H1 (cell line): ENCODE data around the gene NUP210L. TPM values are rescaled to one million over a fixed set of nuclear protein-coding genes. Genes with fewer than 3 reads are reported as not detected.

Experiments
- CTCF ChIA-PET: fragments of 300-600 bp; sonication (Branson Sonifier 250); formaldehyde crosslinking; loops from one replicate; lab custom pipeline; 2021; ENCODE audit not compliant: partially characterized antibody; lab: Charles Lee
- POLR2A ChIA-PET: fragments of 300-600 bp; sonication (Branson Sonifier 250); formaldehyde crosslinking; loops from one replicate; lab custom pipeline; 2021; ENCODE audit warnings: inconsistent platforms; ENCODE audit not compliant: partially characterized antibody; lab: Charles Lee
- DNase-seq, 2 experiments: peaks; one replicate each; pipeline versions ENCODE4 v3.0.0 to v3.0.0-alpha.2; 2010 to 2022; ENCODE audit warnings: low spot score in 2 of 2, low read depth in 1 of 2, mixed read lengths in 1 of 2
- FAIRE-seq: peaks from 2 replicates; lab custom pipeline; 2011; peaks lifted over from hg19 to GRCh38; lab: Jason Lieb, UNC
- H2AFZ ChIP-seq: 2 replicates; pipeline ENCODE4 v1.8.1; 2012; ENCODE audit warnings: low read length, inconsistent platforms
- H2AK5ac ChIP-seq: 2 replicates; pipeline ENCODE4 v1.6.1; 2013; ENCODE audit warnings: low read depth, low read length
- H2BK120ac ChIP-seq: replicated peaks from 2 replicates; pipeline ENCODE3; 2013; ENCODE audit warnings: low read depth, low read length, inconsistent platforms
- H2BK12ac ChIP-seq: 2 replicates; pipeline ENCODE4 v1.6.1; 2013; ENCODE audit warnings: low read depth, low read length
- H2BK15ac ChIP-seq: 2 replicates; pipeline ENCODE4 v1.6.1; 2013; ENCODE audit warnings: low read length
- H2BK20ac ChIP-seq: 2 replicates; pipeline ENCODE4 v1.6.1; 2013; ENCODE audit warnings: low read length
- H2BK5ac ChIP-seq: 2 replicates; pipeline ENCODE4 v1.6.1; 2013; ENCODE audit warnings: low read depth, low read length
- H3K14ac ChIP-seq: 2 replicates; pipeline ENCODE4 v1.6.1; 2013; ENCODE audit warnings: inconsistent platforms; ENCODE audit not compliant: insufficient read length
- H3K18ac ChIP-seq: 2 replicates; pipeline ENCODE4 v1.6.1; 2013; ENCODE audit warnings: low read length; ENCODE audit errors: extremely low read depth
- H3K23ac ChIP-seq: 2 replicates; pipeline ENCODE4 v1.6.1; 2013; ENCODE audit warnings: inconsistent platforms; ENCODE audit not compliant: insufficient read length
- H3K23me2 ChIP-seq: 2 replicates; pipeline ENCODE4 v1.6.1; 2013; ENCODE audit warnings: low read depth, low read length
- H3K27ac ChIP-seq: 2 replicates; pipeline ENCODE4 v1.6.1; 2011; ENCODE audit warnings: low read depth, low read length, inconsistent platforms
- H3K27me3 ChIP-seq, 4 experiments: replicated peaks in 1 of 4; 1 replicate in 1 of 4; 2 replicates in 3 of 4; pipeline versions ENCODE4 v1.6.1 to v1.8.1; 2011 to 2013; ENCODE audit warnings: low read length in 3 of 4, mild to moderate bottlenecking in 3 of 4, inconsistent platforms in 2 of 4, mixed read lengths in 2 of 4, moderate library complexity in 1 of 4; ENCODE audit not compliant: control insufficient read depth in 3 of 4, insufficient read depth in 3 of 4; ENCODE audit errors: extremely low read depth in 1 of 4
- H3K36me3 ChIP-seq, 4 experiments: 2 replicates each; pipeline versions ENCODE4 v1.6.1 to v1.8.1; 2011 to 2013; ENCODE audit warnings: mild to moderate bottlenecking in 4 of 4, low read length in 3 of 4, moderate library complexity in 2 of 4, control low read depth in 1 of 4, inconsistent platforms in 1 of 4; ENCODE audit not compliant: insufficient read depth in 4 of 4, control insufficient read depth in 2 of 4
- H3K4ac ChIP-seq: replicated peaks from 2 replicates; pipeline ENCODE3; 2013; ENCODE audit warnings: low read length, low read depth, mixed read lengths, inconsistent platforms; ENCODE audit not compliant: insufficient read length
- H3K4me1 ChIP-seq, 4 experiments: replicated peaks in 1 of 4; 1 replicate in 1 of 4; 2 replicates in 3 of 4; pipeline versions ENCODE4 v1.6.1 to v1.8.1; 2011 to 2013; ENCODE audit warnings: low read length in 3 of 4, inconsistent platforms in 2 of 4, mixed read lengths in 1 of 4; ENCODE audit not compliant: insufficient read depth in 4 of 4, control insufficient read depth in 3 of 4
- H3K4me2 ChIP-seq, 2 experiments: 2 replicates each; pipeline versions ENCODE4 v1.6.1 to v1.8.1; 2011 to 2013; ENCODE audit warnings: low read depth in 2 of 2, low read length in 2 of 2, control low read depth in 1 of 2, inconsistent platforms in 1 of 2, mild to moderate bottlenecking in 1 of 2; ENCODE audit not compliant: insufficient read depth in 1 of 2
- H3K4me3 ChIP-seq, 4 experiments: fragments of 200-600, 300-600 bp in 1 of 4; sonication (generic), shearing (Covaris generic), sonication (Bioruptor Twin) in 1 of 4; 2 replicates each; pipeline versions ENCODE4 v1.5.1 to v1.8.1; 2011 to 2016; ENCODE audit warnings: low read length in 4 of 4, low read depth in 3 of 4, control low read depth in 2 of 4, inconsistent platforms in 2 of 4, mild to moderate bottlenecking in 2 of 4, mixed read lengths in 1 of 4, moderate library complexity in 1 of 4; ENCODE audit not compliant: insufficient read depth in 2 of 4; ENCODE audit errors: extremely low read depth in 1 of 4
- H3K56ac ChIP-seq: replicated peaks from 2 replicates; pipeline ENCODE3; 2013; ENCODE audit warnings: low read depth, mild to moderate bottlenecking, mixed read lengths, low read length, inconsistent platforms; ENCODE audit not compliant: insufficient read length
- H3K79me1 ChIP-seq: 2 replicates; pipeline ENCODE4 v1.6.1; 2013; ENCODE audit warnings: low read depth, low read length, control low read depth
- H3K79me2 ChIP-seq, 2 experiments: 2 replicates each; pipeline versions ENCODE4 v1.6.1 to v1.8.1; 2012 to 2013; ENCODE audit warnings: low read length in 2 of 2, mild to moderate bottlenecking in 2 of 2, inconsistent platforms in 1 of 2; ENCODE audit not compliant: insufficient read depth in 2 of 2, control insufficient read depth in 1 of 2
- H3K9ac ChIP-seq, 4 experiments: replicated peaks in 1 of 4; 1 replicate in 1 of 4; 2 replicates in 3 of 4; pipeline versions ENCODE4 v1.6.1 to v1.8.1; 2011 to 2013; ENCODE audit warnings: low read depth in 3 of 4, low read length in 3 of 4, control low read depth in 2 of 4, mild to moderate bottlenecking in 2 of 4, moderate library complexity in 2 of 4, inconsistent platforms in 1 of 4; ENCODE audit errors: extremely low read depth in 1 of 4
- H3K9me3 ChIP-seq, 2 experiments: 2 replicates each; pipeline versions ENCODE4 v1.6.1 to v1.8.1; 2012 to 2013; ENCODE audit warnings: mild to moderate bottlenecking in 2 of 2, moderate library complexity in 2 of 2, control low read depth in 1 of 2, inconsistent platforms in 1 of 2, low read depth in 1 of 2, low read length in 1 of 2, mixed read lengths in 1 of 2; ENCODE audit not compliant: insufficient read depth in 2 of 2
- H4K20me1 ChIP-seq, 2 experiments: replicated peaks in 1 of 2; 2 replicates each; pipeline versions ENCODE3 to v1.8.1; 2011 to 2013; ENCODE audit warnings: inconsistent platforms in 2 of 2, low read length in 2 of 2, mild to moderate bottlenecking in 1 of 2; ENCODE audit not compliant: insufficient read depth in 2 of 2, control insufficient read depth in 1 of 2
- H4K5ac ChIP-seq: 2 replicates; pipeline ENCODE4 v1.6.1; 2013; ENCODE audit warnings: low read length, low read depth, mixed read lengths, inconsistent platforms; ENCODE audit not compliant: insufficient read length
- H4K8ac ChIP-seq: 2 replicates; pipeline ENCODE4 v1.8.0; 2013; ENCODE audit warnings: mild to moderate bottlenecking, moderate library complexity, low read length, inconsistent platforms; ENCODE audit not compliant: insufficient read depth; ENCODE audit errors: extremely low read depth
- H4K91ac ChIP-seq: replicated peaks from 2 replicates; pipeline ENCODE3; 2013; ENCODE audit warnings: low read length, mixed read lengths, inconsistent platforms; ENCODE audit not compliant: insufficient read length
- BRCA1 ChIP-seq: IDR thresholded peaks from 2 replicates; pipeline ENCODE4 v1.6.1; 2012; ENCODE audit warnings: low read depth, low read length, improper control_type of control experiment
- EP300 ChIP-seq, 2 experiments: IDR thresholded peaks; 1 replicate in 1 of 2; 2 replicates in 1 of 2; pipeline ENCODE4 v1.6.1; 2011 to 2012; ENCODE audit warnings: low read depth in 2 of 2, low read length in 2 of 2, mild to moderate bottlenecking in 2 of 2, borderline replicate concordance in 1 of 2, inconsistent platforms in 1 of 2, moderate library complexity in 1 of 2
- EZH2 ChIP-seq: fragments of 200-600 bp; sonication (generic); IDR thresholded peaks from 2 replicates; pipeline ENCODE4 v1.7.1; 2012; ENCODE audit warnings: low read depth, mild to moderate bottlenecking, moderate library complexity, low read length, inconsistent platforms; ENCODE audit not compliant: severe bottlenecking
- GABPA ChIP-seq: IDR thresholded peaks from 2 replicates; pipeline ENCODE4 v1.6.1; 2011; ENCODE audit warnings: mild to moderate bottlenecking, low read length, moderate library complexity, borderline replicate concordance; ENCODE audit not compliant: insufficient read depth
- MAX ChIP-seq: IDR thresholded peaks from 2 replicates; pipeline ENCODE4 v1.6.1; 2012; ENCODE audit warnings: inconsistent platforms
- RAD21 ChIP-seq, 2 experiments: IDR thresholded peaks in 1 of 2; conservative IDR thresholded peaks in 1 of 2; 2 replicates each; pipeline ENCODE4 v1.6.1; 2011; ENCODE audit warnings: low read depth in 2 of 2, low read length in 2 of 2, improper control_type of control experiment in 1 of 2, inconsistent platforms in 1 of 2, mild to moderate bottlenecking in 1 of 2, moderate library complexity in 1 of 2
- RNF2 ChIP-seq: fragments of 200-900, 300-1000 bp; sonication (generic); IDR thresholded peaks from 2 replicates; pipeline ENCODE4 v1.7.1; 2016; ENCODE audit warnings: borderline replicate concordance, low read depth, mild to moderate bottlenecking, antibody characterized with exemption, low read length; ENCODE audit not compliant: poor library complexity, severe bottlenecking; ENCODE audit errors: missing control alignments
- SAP30 ChIP-seq: fragments of 300-600 bp; sonication (generic); IDR thresholded peaks from 2 replicates; pipeline ENCODE4 v1.7.1; 2012; ENCODE audit warnings: low read length, moderate library complexity, mild to moderate bottlenecking, inconsistent platforms; ENCODE audit not compliant: insufficient read depth, insufficient replicate concordance
- TCF12 ChIP-seq: IDR thresholded peaks from 2 replicates; pipeline ENCODE4 v1.6.1; 2011; ENCODE audit warnings: low read depth, mild to moderate bottlenecking, low read length
- TEAD4 ChIP-seq: IDR thresholded peaks from 2 replicates; pipeline ENCODE4 v1.6.1; 2012; ENCODE audit warnings: low read depth, low read length, inconsistent platforms, mixed read lengths
- YY1 ChIP-seq: IDR thresholded peaks from 2 replicates; pipeline ENCODE4 v1.6.1; 2011; ENCODE audit warnings: low read depth, mild to moderate bottlenecking, low read length
- WGBS, 2 experiments: shearing (Covaris generic) in 1 of 2; methylation state at CpG; one replicate each; pipeline versions ENCODE4 v1.1.6 to v1.1.7; 2013 to 2015; ENCODE audit warnings: low lambda C conversion rate in 2 of 2, mixed read lengths in 2 of 2, inconsistent platforms in 1 of 2, low coverage in 1 of 2, missing lambda C conversion rate in 1 of 2; ENCODE audit not compliant: insufficient replicate concordance in 2 of 2, insufficient coverage in 1 of 2, insufficient read length in 1 of 2; ENCODE audit errors: extremely low coverage in 1 of 2, missing lambda C conversion rate in 1 of 2; 5-methylcytosine and 5-hydroxymethylcytosine counted together
- polyA plus RNA-seq, 7 experiments: library from polyadenylated mRNA; depleted of rRNA in 3 of 7; stranded (reverse) in 5 of 7; unstranded in 2 of 7; fragments of >200 nt in 5 of 7; fragments of 200-250 nt in 2 of 7; gene quantifications; 1 replicate in 5 of 7; 2 replicates in 1 of 7; 4 replicates in 1 of 7; pipeline versions ENCODE4 v1.2.1 to v1.2.3, GENCODE V29; 2011 to 2013; ENCODE audit warnings: missing spikeins in 2 of 7, mixed read lengths in 2 of 7
- total RNA-seq: library from RNA; stranded (reverse); fragmentation: NEBNext Ultra II Directional; extraction: Animal tissue kit (Norgen Biotek cat#: 25700); gene quantifications from 2 replicates; pipeline ENCODE4 v1.2.1, GENCODE V29; 2021

Gene NUP210L
- total and polyA plus RNA-seq, 2 of the 8 experiments (the other 6 are each of a cell fraction or from before 2014, with no cell fraction given): not detected

DNA sequence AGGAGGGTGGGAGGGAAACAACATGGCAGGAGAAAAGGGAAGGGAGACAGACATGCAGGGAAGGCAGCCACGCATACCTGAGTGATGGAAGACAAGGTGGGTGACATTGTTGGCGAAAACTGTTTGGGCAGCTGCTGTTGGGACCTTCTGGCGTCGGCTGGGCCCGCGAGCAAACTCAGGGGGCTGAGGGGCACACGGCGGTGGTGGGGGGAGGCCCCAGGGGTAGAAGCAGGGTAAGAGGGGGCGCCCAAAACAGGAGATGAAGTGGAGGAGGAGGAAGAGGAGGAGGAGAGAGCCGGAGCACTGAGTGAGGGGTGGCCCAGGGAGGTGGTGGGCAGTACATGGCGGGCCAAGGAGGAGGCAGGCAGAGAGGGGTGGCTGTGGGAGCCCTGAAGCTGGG is 203.7 kb downstream of the NUP210L start:
- Histone ChIP-seq H2AFZ (no peak overlapping the region), H3K9me3 (no peaks in the 10 kb centered on the region), H3K27me3 (no peaks in the 10 kb centered on the region), H4K91ac (no peak overlapping the region), H3K4me3 (no peak overlapping the region), H3K4me1 (0 out of 7 replicates have a peak, but pooled peaks cover 0 to 3% (median 0%) of the 10 kb centered on the region in 4 experiments), H3K14ac (no peak overlapping the region), H3K9ac (no peak overlapping the region), H3K4ac (no peak overlapping the region), H2BK120ac (no peak overlapping the region), H4K8ac (no peak overlapping the region), H3K18ac (no peak overlapping the region), H3K56ac (no peak overlapping the region), H4K20me1 (peaks cover 5 to 14% of the 10 kb centered on the region in 2 experiments), H3K79me1 (peaks cover 16% of the 10 kb centered on the region), H4K5ac (no peak overlapping the region), H3K23ac (no peak overlapping the region), H2BK5ac (no peak overlapping the region), H2AK5ac (no peak overlapping the region), H3K36me3 (peaks cover 7 to 30% (median 25%) of the 10 kb centered on the region in 4 experiments), H2BK20ac (no peak overlapping the region), H3K23me2 (no peaks in the 10 kb centered on the region; the same call in 1 of the 2 replicates), H2BK15ac (no peak overlapping the region), H3K27ac (no peak overlapping the region), H2BK12ac (no peak overlapping the region), H3K79me2 (peaks cover 6 to 28% of the 10 kb centered on the region in 2 experiments), H3K4me2 (no peak overlapping the region)
- WGBS, 2 experiments: 92% methylated on average over 9 of the region's 11 CpGs; no CpG with 5 or more reads in 1 of the 2 experiments
- DNase-seq: no peak
- FAIRE-seq: no peak
- ChIA-PET POLR2A (interaction anchor here (0.6 to 4.7 kb wide), 6 partner anchors 10 to 47 kb away, joined by 3 to 19 read pairs (median 4); partner anchors contain the start of genes JTB, RPS27 and SLC39A1), CTCF (interaction anchor here (1.2 to 1.7 kb wide), 2 partner anchors 21 to 143 kb away, joined by 3 to 4 read pairs; no protein-coding TSS in a partner anchor)
- TF ChIP-seq TCF12 (no peak), EZH2 (no peak), TEAD4 (no peak), SAP30 (no peak), BRCA1 (no peak), RNF2 (no peak), YY1 (no peak), GABPA (no peak), RAD21 (IDR thresholded peaks at IDR 0.05 in 1 of 2, conservative IDR thresholded peaks at IDR 0.05 in 1 of 2; ENCODE audit: low read depth in 2 of 2, low read length in 2 of 2) (no peak), MAX (no peak), EP300 (IDR thresholded peaks at IDR 0.05; ENCODE audit: borderline replicate concordance in 1 of 2, low read depth in 2 of 2, low read length in 2 of 2) (no peak)
